ENCODE measurements around the gene B9D1. TPM values are rescaled to one million over a fixed set of nuclear protein-coding genes. Genes with fewer than 3 reads are reported as not detected.

Gene B9D1
- total and polyA plus RNA-seq, 2 of the 13 experiments (the other 11 are each of a cell fraction or from before 2014, with no cell fraction given) = 27.7 to 31.1 TPM

DNA sequence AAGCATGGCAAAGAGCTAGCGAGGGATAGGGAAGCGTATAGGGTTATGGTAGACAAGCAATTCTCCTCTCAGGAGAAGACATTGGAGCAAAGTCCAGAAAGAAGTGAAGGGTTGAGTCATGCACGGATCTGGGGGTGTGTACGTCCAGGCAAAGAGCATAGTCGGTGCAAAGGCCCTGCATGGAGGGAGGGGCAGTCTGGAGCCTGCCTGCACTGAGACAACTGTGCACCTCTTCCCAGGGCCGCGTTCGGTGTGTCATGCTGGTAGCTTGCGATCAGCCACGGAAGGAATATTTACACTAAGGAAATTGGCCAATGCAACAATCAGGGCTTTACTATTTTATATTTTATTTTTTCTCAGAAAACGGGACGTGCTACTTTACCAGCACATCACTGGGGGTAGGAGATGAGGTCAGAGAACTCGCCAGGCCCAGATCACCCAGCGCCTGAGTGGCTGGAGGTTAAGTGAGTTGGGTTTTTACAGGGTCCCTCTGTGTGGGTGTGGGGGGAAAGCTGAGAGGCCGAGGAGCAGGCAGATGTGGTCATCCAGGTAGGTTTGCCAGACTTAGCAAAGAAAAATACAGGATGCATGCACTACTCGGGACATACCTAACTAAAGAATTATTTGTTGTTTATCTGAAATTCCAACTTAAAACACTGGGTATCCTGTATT is 6.7 kb upstream of the B9D1 start (continued):
- TF ChIP-seq FOXK1 (CRISPR knock-in tag; IDR thresholded peaks at IDR 0.05; ENCODE audit: borderline replicate concordance, low read depth) = peak; percentile 37; the same call in 1 of the 2 replicates
- TF ChIP-seq ZSCAN22 (CRISPR knock-in tag; IDR thresholded peaks at IDR 0.05) = no peak
- TF ChIP-seq, protein P1, sequence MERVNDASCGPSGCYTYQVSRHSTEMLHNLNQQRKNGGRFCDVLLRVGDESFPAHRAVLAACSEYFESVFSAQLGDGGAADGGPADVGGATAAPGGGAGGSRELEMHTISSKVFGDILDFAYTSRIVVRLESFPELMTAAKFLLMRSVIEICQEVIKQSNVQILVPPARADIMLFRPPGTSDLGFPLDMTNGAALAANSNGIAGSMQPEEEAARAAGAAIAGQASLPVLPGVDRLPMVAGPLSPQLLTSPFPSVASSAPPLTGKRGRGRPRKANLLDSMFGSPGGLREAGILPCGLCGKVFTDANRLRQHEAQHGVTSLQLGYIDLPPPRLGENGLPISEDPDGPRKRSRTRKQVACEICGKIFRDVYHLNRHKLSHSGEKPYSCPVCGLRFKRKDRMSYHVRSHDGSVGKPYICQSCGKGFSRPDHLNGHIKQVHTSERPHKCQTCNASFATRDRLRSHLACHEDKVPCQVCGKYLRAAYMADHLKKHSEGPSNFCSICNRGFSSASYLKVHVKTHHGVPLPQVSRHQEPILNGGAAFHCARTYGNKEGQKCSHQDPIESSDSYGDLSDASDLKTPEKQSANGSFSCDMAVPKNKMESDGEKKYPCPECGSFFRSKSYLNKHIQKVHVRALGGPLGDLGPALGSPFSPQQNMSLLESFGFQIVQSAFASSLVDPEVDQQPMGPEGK (CRISPR knock-in tag; IDR thresholded peaks at IDR 0.05) = peak; percentile 62
- TF ChIP-seq GATAD2A (CRISPR knock-in tag; IDR thresholded peaks at IDR 0.05) = 0 out of 2 replicates have a peak, but pooled peaks have one; percentile 35
- peak; percentile 55 for TF ChIP-seq SAP130 (CRISPR knock-in tag; IDR thresholded peaks at IDR 0.05; ENCODE audit: low read depth)
- peak; percentile 73 for TF ChIP-seq ZNF574 (CRISPR knock-in tag; IDR thresholded peaks at IDR 0.05)
- TF ChIP-seq, protein P2, sequence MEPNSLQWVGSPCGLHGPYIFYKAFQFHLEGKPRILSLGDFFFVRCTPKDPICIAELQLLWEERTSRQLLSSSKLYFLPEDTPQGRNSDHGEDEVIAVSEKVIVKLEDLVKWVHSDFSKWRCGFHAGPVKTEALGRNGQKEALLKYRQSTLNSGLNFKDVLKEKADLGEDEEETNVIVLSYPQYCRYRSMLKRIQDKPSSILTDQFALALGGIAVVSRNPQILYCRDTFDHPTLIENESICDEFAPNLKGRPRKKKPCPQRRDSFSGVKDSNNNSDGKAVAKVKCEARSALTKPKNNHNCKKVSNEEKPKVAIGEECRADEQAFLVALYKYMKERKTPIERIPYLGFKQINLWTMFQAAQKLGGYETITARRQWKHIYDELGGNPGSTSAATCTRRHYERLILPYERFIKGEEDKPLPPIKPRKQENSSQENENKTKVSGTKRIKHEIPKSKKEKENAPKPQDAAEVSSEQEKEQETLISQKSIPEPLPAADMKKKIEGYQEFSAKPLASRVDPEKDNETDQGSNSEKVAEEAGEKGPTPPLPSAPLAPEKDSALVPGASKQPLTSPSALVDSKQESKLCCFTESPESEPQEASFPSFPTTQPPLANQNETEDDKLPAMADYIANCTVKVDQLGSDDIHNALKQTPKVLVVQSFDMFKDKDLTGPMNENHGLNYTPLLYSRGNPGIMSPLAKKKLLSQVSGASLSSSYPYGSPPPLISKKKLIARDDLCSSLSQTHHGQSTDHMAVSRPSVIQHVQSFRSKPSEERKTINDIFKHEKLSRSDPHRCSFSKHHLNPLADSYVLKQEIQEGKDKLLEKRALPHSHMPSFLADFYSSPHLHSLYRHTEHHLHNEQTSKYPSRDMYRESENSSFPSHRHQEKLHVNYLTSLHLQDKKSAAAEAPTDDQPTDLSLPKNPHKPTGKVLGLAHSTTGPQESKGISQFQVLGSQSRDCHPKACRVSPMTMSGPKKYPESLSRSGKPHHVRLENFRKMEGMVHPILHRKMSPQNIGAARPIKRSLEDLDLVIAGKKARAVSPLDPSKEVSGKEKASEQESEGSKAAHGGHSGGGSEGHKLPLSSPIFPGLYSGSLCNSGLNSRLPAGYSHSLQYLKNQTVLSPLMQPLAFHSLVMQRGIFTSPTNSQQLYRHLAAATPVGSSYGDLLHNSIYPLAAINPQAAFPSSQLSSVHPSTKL (CRISPR knock-in tag; IDR thresholded peaks at IDR 0.05) = peak; percentile 37
- no peak for TF ChIP-seq RFX3 (CRISPR knock-in tag; IDR thresholded peaks at IDR 0.05)
- no peak for TF ChIP-seq NFYC (CRISPR knock-in tag; IDR thresholded peaks at IDR 0.05)
- no peak for TF ChIP-seq CENPX (CRISPR knock-in tag; IDR thresholded peaks at IDR 0.05)
- TF ChIP-seq PHF21A (CRISPR knock-in tag; IDR thresholded peaks at IDR 0.05) = 0 out of 2 replicates have a peak, but pooled peaks have one; percentile 33
- no peak for TF ChIP-seq ZBTB8A (CRISPR knock-in tag; IDR thresholded peaks at IDR 0.05; ENCODE audit: borderline replicate concordance, low read depth)
- TF ChIP-seq FOXA1 (IDR thresholded peaks at IDR 0.05) = no peak
- TF ChIP-seq FOXA1 (CRISPR knock-in tag; IDR thresholded peaks at IDR 0.05) = peak; percentile 36; the same call in 1 of the 2 replicates
- peak; percentile 20; the same call in 1 of the 2 replicates for TF ChIP-seq ZFY (CRISPR knock-in tag; IDR thresholded peaks at IDR 0.05)
- TF ChIP-seq ZNF335 (CRISPR knock-in tag; IDR thresholded peaks at IDR 0.05) = 0 out of 2 replicates have a peak, but pooled peaks have one; percentile 63
- TF ChIP-seq, protein P3, sequence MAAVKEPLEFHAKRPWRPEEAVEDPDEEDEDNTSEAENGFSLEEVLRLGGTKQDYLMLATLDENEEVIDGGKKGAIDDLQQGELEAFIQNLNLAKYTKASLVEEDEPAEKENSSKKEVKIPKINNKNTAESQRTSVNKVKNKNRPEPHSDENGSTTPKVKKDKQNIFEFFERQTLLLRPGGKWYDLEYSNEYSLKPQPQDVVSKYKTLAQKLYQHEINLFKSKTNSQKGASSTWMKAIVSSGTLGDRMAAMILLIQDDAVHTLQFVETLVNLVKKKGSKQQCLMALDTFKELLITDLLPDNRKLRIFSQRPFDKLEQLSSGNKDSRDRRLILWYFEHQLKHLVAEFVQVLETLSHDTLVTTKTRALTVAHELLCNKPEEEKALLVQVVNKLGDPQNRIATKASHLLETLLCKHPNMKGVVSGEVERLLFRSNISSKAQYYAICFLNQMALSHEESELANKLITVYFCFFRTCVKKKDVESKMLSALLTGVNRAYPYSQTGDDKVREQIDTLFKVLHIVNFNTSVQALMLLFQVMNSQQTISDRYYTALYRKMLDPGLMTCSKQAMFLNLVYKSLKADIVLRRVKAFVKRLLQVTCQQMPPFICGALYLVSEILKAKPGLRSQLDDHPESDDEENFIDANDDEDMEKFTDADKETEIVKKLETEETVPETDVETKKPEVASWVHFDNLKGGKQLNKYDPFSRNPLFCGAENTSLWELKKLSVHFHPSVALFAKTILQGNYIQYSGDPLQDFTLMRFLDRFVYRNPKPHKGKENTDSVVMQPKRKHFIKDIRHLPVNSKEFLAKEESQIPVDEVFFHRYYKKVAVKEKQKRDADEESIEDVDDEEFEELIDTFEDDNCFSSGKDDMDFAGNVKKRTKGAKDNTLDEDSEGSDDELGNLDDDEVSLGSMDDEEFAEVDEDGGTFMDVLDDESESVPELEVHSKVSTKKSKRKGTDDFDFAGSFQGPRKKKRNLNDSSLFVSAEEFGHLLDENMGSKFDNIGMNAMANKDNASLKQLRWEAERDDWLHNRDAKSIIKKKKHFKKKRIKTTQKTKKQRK (IDR thresholded peaks at IDR 0.05; ENCODE audit: low read length) = no peak
- TF ChIP-seq ZNF225 (CRISPR knock-in tag; IDR thresholded peaks at IDR 0.05) = no peak
- no peak for TF ChIP-seq SATB2 (CRISPR knock-in tag; IDR thresholded peaks at IDR 0.05)
